ENCODE measurements around the gene ANKRA2.

DNA sequence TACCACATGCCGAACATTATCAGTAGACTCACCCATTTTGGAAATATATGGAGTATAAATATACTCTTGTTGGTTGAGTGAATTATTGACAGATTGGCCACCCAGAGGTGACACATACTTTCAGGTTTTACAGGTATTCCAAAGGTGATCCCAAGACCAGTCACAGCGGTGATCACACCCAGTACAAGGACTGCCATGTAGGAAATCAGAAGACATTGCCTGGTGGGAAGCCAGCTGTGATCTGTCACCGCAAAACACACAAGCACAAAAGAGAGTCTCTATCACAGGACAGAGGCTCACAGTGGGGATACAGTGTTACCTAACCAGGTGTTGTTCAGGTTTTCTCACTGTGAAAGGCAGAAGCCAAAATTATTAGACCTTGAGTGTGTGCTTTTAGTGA lies 51.4 kb downstream of the ANKRA2 start:
- TF ChIP-seq, protein P1, sequence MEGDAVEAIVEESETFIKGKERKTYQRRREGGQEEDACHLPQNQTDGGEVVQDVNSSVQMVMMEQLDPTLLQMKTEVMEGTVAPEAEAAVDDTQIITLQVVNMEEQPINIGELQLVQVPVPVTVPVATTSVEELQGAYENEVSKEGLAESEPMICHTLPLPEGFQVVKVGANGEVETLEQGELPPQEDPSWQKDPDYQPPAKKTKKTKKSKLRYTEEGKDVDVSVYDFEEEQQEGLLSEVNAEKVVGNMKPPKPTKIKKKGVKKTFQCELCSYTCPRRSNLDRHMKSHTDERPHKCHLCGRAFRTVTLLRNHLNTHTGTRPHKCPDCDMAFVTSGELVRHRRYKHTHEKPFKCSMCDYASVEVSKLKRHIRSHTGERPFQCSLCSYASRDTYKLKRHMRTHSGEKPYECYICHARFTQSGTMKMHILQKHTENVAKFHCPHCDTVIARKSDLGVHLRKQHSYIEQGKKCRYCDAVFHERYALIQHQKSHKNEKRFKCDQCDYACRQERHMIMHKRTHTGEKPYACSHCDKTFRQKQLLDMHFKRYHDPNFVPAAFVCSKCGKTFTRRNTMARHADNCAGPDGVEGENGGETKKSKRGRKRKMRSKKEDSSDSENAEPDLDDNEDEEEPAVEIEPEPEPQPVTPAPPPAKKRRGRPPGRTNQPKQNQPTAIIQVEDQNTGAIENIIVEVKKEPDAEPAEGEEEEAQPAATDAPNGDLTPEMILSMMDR (IDR thresholded peaks at IDR 0.05) = no peak
- TF ChIP-seq POLR2AphosphoS5 (IDR thresholded peaks at IDR 0.05) = no peak
- no peak for TF ChIP-seq POLR2A (IDR thresholded peaks at IDR 0.05)
- TF ChIP-seq EP300 (IDR thresholded peaks at IDR 0.05) = no peak
